Mesenchymal stem cell (in vitro differentiated cells and primary cell): ENCODE measurements around the gene SNX27.
"Not testable (repeated sequence)": the region's sequence is repeated elsewhere in the genome, so short reads cannot be mapped to it uniquely, and the experiment has no call there.

Experiments
- DNase-seq: peaks from one replicate; pipeline ENCODE4 v3.0.0-alpha.2; 2013
- H2AFZ ChIP-seq: one replicate; pipeline ENCODE4 v1.6.1; 2013; ENCODE audit warnings: low read depth, mild to moderate bottlenecking, control low read depth, inconsistent platforms, low read length, moderate library complexity
- H2AK5ac ChIP-seq: 2 replicates; pipeline ENCODE4 v1.6.1; 2013; ENCODE audit warnings: low read length, moderate library complexity, mild to moderate bottlenecking, inconsistent platforms; ENCODE audit not compliant: severe bottlenecking
- H2BK120ac ChIP-seq: one replicate; pipeline ENCODE4 v1.6.1; 2013; ENCODE audit warnings: low read depth, mild to moderate bottlenecking, inconsistent platforms, low read length, moderate library complexity
- H2BK12ac ChIP-seq, 2 experiments: one replicate each; pipeline ENCODE4 v1.6.1; 2013; ENCODE audit warnings: inconsistent platforms in 2 of 2, low read length in 2 of 2, mild to moderate bottlenecking in 2 of 2, moderate library complexity in 2 of 2, control low read depth in 1 of 2
- H2BK15ac ChIP-seq: one replicate; pipeline ENCODE4 v1.6.1; 2013; ENCODE audit warnings: mild to moderate bottlenecking, low read depth, inconsistent platforms; ENCODE audit not compliant: poor library complexity, severe bottlenecking
- H2BK5ac ChIP-seq: 2 replicates; pipeline ENCODE4 v1.6.1; 2013; ENCODE audit warnings: low read depth, mild to moderate bottlenecking, low read length, control low read depth, inconsistent platforms; ENCODE audit not compliant: poor library complexity, severe bottlenecking
- H3K14ac ChIP-seq, 2 experiments: one replicate each; pipeline ENCODE4 v1.6.1; 2013; ENCODE audit warnings: inconsistent platforms in 2 of 2, low read length in 2 of 2, control low read depth in 1 of 2, mild to moderate bottlenecking in 1 of 2, moderate library complexity in 1 of 2
- H3K18ac ChIP-seq, 2 experiments: one replicate each; pipeline ENCODE4 v1.6.1; 2013; ENCODE audit warnings: inconsistent platforms in 2 of 2, low read length in 2 of 2, control low read depth in 1 of 2, low read depth in 1 of 2, mild to moderate bottlenecking in 1 of 2
- H3K23ac ChIP-seq, 2 experiments: one replicate each; pipeline ENCODE4 v1.6.1; 2013; ENCODE audit warnings: inconsistent platforms in 2 of 2, low read length in 2 of 2, mild to moderate bottlenecking in 2 of 2, moderate library complexity in 2 of 2, control low read depth in 1 of 2
- H3K27ac ChIP-seq: 2 replicates; pipeline ENCODE4 v1.5.1; 2013; ENCODE audit warnings: mild to moderate bottlenecking, moderate library complexity, low read length, control low read depth, inconsistent platforms; ENCODE audit not compliant: poor library complexity, severe bottlenecking
- H3K27me3 ChIP-seq, 2 experiments: 2 replicates each; pipeline versions ENCODE4 v1.6.1 to v1.7.0; 2013; ENCODE audit warnings: low read length in 2 of 2, mild to moderate bottlenecking in 2 of 2, moderate library complexity in 2 of 2, control low read depth in 1 of 2, inconsistent platforms in 1 of 2; ENCODE audit not compliant: control insufficient read depth in 1 of 2, insufficient read depth in 1 of 2
- H3K36me3 ChIP-seq, 2 experiments: 2 replicates each; pipeline versions ENCODE4 v1.6.1 to v1.7.0; 2013; ENCODE audit warnings: low read length in 2 of 2, control low read depth in 1 of 2, inconsistent platforms in 1 of 2, low read depth in 1 of 2, mild to moderate bottlenecking in 1 of 2; ENCODE audit not compliant: insufficient read depth in 2 of 2, control insufficient read depth in 1 of 2
- H3K4ac ChIP-seq, 2 experiments: one replicate each; pipeline ENCODE4 v1.6.1; 2013; ENCODE audit warnings: inconsistent platforms in 2 of 2, low read length in 2 of 2, mild to moderate bottlenecking in 2 of 2, moderate library complexity in 2 of 2, control low read depth in 1 of 2, low read depth in 1 of 2
- H3K4me1 ChIP-seq: 2 replicates; pipeline ENCODE4 v1.6.1; 2013; ENCODE audit warnings: low read depth, low read length, control low read depth; ENCODE audit not compliant: control insufficient read depth, insufficient read depth
- H3K4me2 ChIP-seq: 2 replicates; pipeline ENCODE4 v1.6.1; 2013; ENCODE audit warnings: low read length, mild to moderate bottlenecking, inconsistent platforms; ENCODE audit not compliant: poor library complexity, severe bottlenecking
- H3K4me3 ChIP-seq, 2 experiments: 2 replicates each; pipeline versions ENCODE4 v1.5.1 to v1.7.0; 2013; ENCODE audit warnings: low read length in 2 of 2, mild to moderate bottlenecking in 2 of 2, control low read depth in 1 of 2, low read depth in 1 of 2; ENCODE audit not compliant: insufficient read depth in 1 of 2
- H3K79me1 ChIP-seq: replicated peaks from 2 replicates; pipeline ENCODE4 v1.6.1; 2013; ENCODE audit warnings: mild to moderate bottlenecking, control low read depth, low read length, inconsistent platforms; ENCODE audit not compliant: poor library complexity, severe bottlenecking
- H3K9ac ChIP-seq: 2 replicates; pipeline ENCODE4 v1.7.0; 2013; ENCODE audit warnings: mild to moderate bottlenecking, low read length, moderate library complexity
- H3K9me3 ChIP-seq: 2 replicates; pipeline ENCODE4 v1.7.0; 2013; ENCODE audit warnings: mild to moderate bottlenecking, low read length; ENCODE audit not compliant: control insufficient read depth
- H4K8ac ChIP-seq: one replicate; pipeline ENCODE4 v1.6.1; 2013; ENCODE audit warnings: inconsistent platforms, mild to moderate bottlenecking, low read length, moderate library complexity
- H4K91ac ChIP-seq: one replicate; pipeline ENCODE4 v1.6.1; 2013; ENCODE audit warnings: mild to moderate bottlenecking, low read length, inconsistent platforms
- WGBS: methylation state at CpG from one replicate; pipeline ENCODE4 v1.1.7; 2013; ENCODE audit warnings: mixed read lengths; 5-methylcytosine and 5-hydroxymethylcytosine counted together

Gene SNX27

DNA sequence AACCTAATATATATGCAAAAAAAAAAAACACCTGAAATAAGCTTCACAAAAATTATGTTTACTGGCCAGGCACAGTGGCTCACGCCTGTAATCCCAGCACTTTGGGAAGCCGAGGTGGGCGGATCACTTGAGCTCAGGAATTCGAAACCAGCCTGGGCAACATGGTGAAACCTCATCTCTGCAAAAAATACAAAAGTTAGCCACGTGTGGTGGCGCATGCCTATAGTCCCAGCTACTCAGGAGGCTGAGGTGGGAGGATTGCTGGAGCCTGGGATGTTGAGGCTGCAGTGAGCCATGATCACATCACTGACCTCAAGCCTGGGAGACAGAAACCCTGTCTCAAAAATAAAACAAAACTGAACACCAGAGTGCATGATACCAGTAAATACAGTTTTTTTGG is 7.1 kb downstream of the SNX27 start:
- not testable (repeated sequence) for DNase-seq, H2BK15ac ChIP-seq, H3K4me1 ChIP-seq, H3K9me3 ChIP-seq, H2AFZ ChIP-seq, H3K9ac ChIP-seq, H2BK120ac ChIP-seq, H3K4me2 ChIP-seq, H3K27ac ChIP-seq, H2BK5ac ChIP-seq, H3K23ac ChIP-seq, H3K14ac ChIP-seq, H3K27me3 ChIP-seq, H4K91ac ChIP-seq, H3K4me3 ChIP-seq, H3K36me3 ChIP-seq, H4K8ac ChIP-seq, H3K4ac ChIP-seq, H2AK5ac ChIP-seq
- Histone ChIP-seq H2BK12ac (peak overlapping the region in 1 of 2 experiments; percentile 63), H3K18ac (peak overlapping the region in 1 of 2 experiments; percentile 40), H3K79me1 (peaks cover 11% of the 10 kb centered on the region)
- 78% methylated on average over 6 of the region's 6 CpGs for WGBS

DNA sequence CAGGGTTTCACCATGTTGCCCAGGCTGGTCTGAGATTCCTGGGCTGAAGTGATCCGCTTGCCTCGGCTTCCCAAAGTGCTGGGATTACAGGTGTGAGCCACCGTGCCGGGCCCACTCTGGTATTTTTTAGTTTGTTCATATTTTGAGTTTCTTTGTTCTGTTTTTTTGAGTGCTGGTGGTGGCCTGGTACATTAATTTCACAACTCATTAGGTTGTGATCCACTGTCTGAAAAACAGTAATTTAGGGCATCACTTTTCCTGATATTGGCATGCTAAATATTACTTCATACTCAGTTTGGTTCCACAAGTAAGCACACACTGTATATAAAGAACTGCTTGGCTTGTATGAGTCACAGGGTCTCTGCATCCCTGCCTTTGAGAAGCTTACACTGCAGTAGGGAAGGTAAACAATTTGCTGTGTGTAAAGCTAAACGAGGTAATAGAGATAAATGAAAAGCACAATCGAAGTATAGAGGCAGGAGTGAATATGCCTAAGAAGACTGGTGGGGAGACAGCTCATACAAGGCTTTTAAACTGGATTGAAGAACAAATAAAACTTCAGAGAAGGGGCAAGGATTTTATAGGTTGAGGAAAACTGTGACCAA is 7.7 kb downstream of the SNX27 start:
- peaks cover 12% of the 10 kb centered on the region for H3K79me1 ChIP-seq
- DNase-seq, result peak; percentile 89
- H3K4me3 ChIP-seq, result peak overlapping the region in 1 of 2 experiments; percentile 26
- H4K91ac ChIP-seq, result no peak overlapping the region
- H3K4me1 ChIP-seq, result peaks cover 8% of the 10 kb centered on the region
- no peaks in the 10 kb centered on the region for H3K27me3 ChIP-seq
- H2BK5ac ChIP-seq, result no peak overlapping the region
- no peaks in the 10 kb centered on the region for H3K9me3 ChIP-seq
- peak overlapping the region; percentile 38 for H3K27ac ChIP-seq
- H2BK15ac ChIP-seq, result no peak overlapping the region
- H2AK5ac ChIP-seq, result no peak overlapping the region
- H3K14ac ChIP-seq, result no peak overlapping the region
- H3K36me3 ChIP-seq, result peaks cover 0 to 8% of the 10 kb centered on the region in 2 experiments
- no peak overlapping the region for H3K23ac ChIP-seq
- H3K9ac ChIP-seq, result peak overlapping the region; percentile 41
- WGBS, result 60% methylated on average over 6 of the region's 6 CpGs
- H2BK120ac ChIP-seq, result no peak overlapping the region
- H3K4ac ChIP-seq, result peak overlapping the region in 1 of 2 experiments; percentile 16
- H2BK12ac ChIP-seq, result no peak overlapping the region
- no peak overlapping the region for H4K8ac ChIP-seq
- H2AFZ ChIP-seq, result no peak overlapping the region
- H3K18ac ChIP-seq, result no peak overlapping the region
- no peak overlapping the region for H3K4me2 ChIP-seq

DNA sequence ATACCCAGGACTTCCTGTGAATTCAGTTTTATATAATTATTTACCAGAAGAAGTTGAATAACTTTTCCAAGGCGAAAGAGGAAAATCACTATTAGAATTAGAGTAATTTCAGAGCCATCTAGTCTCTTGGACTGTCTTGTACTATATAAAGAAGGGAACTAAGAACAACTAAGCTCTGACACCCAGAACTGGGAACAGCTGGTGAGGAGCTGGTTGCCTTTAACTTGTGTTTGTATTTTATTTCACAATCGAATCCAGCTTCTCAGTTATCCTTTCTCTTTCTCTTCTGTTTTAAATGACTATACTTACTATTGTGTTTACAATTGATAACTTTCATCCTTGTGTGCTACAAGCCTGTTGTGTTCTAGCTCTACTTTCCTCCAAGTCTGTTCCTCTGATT is 8.4 kb downstream of the SNX27 start:
- Histone ChIP-seq H3K9ac (peak overlapping the region; percentile 41), H4K91ac (no peak overlapping the region), H3K23ac (no peak overlapping the region), H2BK12ac (no peak overlapping the region), H3K9me3 (no peaks in the 10 kb centered on the region), H3K4me3 (peak overlapping the region in 1 of 2 experiments; percentile 26), H3K27ac (no peak overlapping the region), H3K79me1 (peaks cover 11% of the 10 kb centered on the region), H3K18ac (no peak overlapping the region), H3K4me2 (no peak overlapping the region), H2BK5ac (no peak overlapping the region), H3K36me3 (peaks cover 0 to 1% of the 10 kb centered on the region in 2 experiments), H3K4ac (no peak overlapping the region), H4K8ac (no peak overlapping the region), H3K27me3 (no peaks in the 10 kb centered on the region), H3K4me1 (peaks cover 8% of the 10 kb centered on the region), H2BK120ac (no peak overlapping the region), H2BK15ac (no peak overlapping the region), H3K14ac (no peak overlapping the region), H2AFZ (no peak overlapping the region), H2AK5ac (no peak overlapping the region)
- peak; percentile 84 for DNase-seq
- WGBS, result no CpG with 5 or more reads among the region's 2 CpGs

DNA sequence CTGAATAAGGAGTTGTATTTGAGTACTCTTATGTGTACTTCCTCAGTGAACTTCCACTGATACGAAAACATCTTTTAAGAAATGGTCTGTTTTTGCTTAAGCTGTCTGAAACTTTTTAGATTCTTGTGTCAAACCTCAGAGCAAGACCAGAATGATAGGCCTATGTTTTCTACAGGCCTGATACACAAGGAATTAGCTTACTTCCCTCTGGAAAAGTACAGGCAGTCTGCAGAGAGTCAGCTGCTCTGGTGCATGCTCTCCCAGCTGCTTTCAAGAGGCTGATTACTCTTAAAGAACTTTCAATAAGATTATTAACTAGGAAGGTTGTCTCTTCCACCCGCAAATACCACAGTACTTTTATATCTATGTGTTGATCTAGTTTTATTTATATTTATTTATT is 9.5 kb downstream of the SNX27 start:
- Histone ChIP-seq H2BK5ac (no peak overlapping the region), H2BK15ac (no peak overlapping the region), H3K27ac (peak overlapping the region; percentile 61), H3K4me3 (no peak overlapping the region), H3K9ac (peak overlapping the region; percentile 41), H3K36me3 (no peaks in the 10 kb centered on the region), H2BK120ac (no peak overlapping the region), H3K9me3 (no peaks in the 10 kb centered on the region), H2AK5ac (no peak overlapping the region), H2AFZ (no peak overlapping the region), H3K14ac (no peak overlapping the region), H3K4me2 (no peak overlapping the region), H3K23ac (no peak overlapping the region), H4K8ac (no peak overlapping the region), H3K79me1 (peaks cover 17% of the 10 kb centered on the region), H2BK12ac (no peak overlapping the region), H3K27me3 (no peaks in the 10 kb centered on the region), H3K4me1 (peaks cover 8% of the 10 kb centered on the region), H3K18ac (no peak overlapping the region), H4K91ac (no peak overlapping the region), H3K4ac (no peak overlapping the region)
- 80% methylated on average over 1 of the region's 2 CpGs for WGBS
- peak; percentile 65 for DNase-seq
